HepG2 (cell line): Measurements from ENCODE around the gene ABHD15. TPM values are rescaled to one million over a fixed set of nuclear protein-coding genes. Genes with fewer than 3 reads are reported as not detected.

Experiments used
- ATF1 ChIP-seq: IDR thresholded peaks from 2 replicates; pipeline ENCODE4 v1.6.1; 2016; ENCODE audit warnings: mild to moderate bottlenecking, control low read depth
- ATF2 ChIP-seq: sonication (generic); formaldehyde crosslinking; IDR thresholded peaks from 2 replicates; pipeline ENCODE4 v1.4.0; 2020; ENCODE audit warnings: missing genetic modification reagents
- ETS1 ChIP-seq: sonication (generic); formaldehyde crosslinking; IDR thresholded peaks from 2 replicates; pipeline ENCODE4 v1.4.0; 2020; ENCODE audit warnings: missing genetic modification reagents
- MXD1 ChIP-seq: sonication (generic); formaldehyde crosslinking; IDR thresholded peaks from 2 replicates; pipeline ENCODE4 v1.4.0; 2020; ENCODE audit warnings: mild to moderate bottlenecking, missing genetic modification reagents
- NPAS2 ChIP-seq: sonication (generic); formaldehyde crosslinking; IDR thresholded peaks from 2 replicates; pipeline ENCODE4 v1.8.0; 2022; ENCODE audit warnings: mild to moderate bottlenecking, missing genetic modification reagents, borderline replicate concordance
- NR2F1 ChIP-seq, 2 experiments: fragments of 450-650 bp in 1 of 2; formaldehyde crosslinking in 1 of 2; IDR thresholded peaks; 2 replicates each; pipeline versions ENCODE4 v1.5.0 to v1.6.1; 2016 to 2020; ENCODE audit warnings: mild to moderate bottlenecking in 1 of 2, missing compliant biosample characterization in 1 of 2, missing genetic modification reagents in 1 of 2, moderate library complexity in 1 of 2
- PATZ1 ChIP-seq: sonication (generic); formaldehyde crosslinking; IDR thresholded peaks from 2 replicates; pipeline ENCODE4 v1.4.0; 2020; ENCODE audit warnings: missing genetic modification reagents
- PHF5A ChIP-seq: IDR thresholded peaks from one replicate; pipeline ENCODE4 v1.6.1; 2018; ENCODE audit warnings: low read depth, missing genetic modification reagents; ENCODE audit not compliant: unreplicated experiment
- POLR2G ChIP-seq: fragments of 200-400 bp; formaldehyde crosslinking; IDR thresholded peaks from 2 replicates; pipeline ENCODE4 v1.6.1; 2018; ENCODE audit warnings: mild to moderate bottlenecking, low read depth, low read length, moderate library complexity
- SP4 ChIP-seq: sonication (generic); formaldehyde crosslinking; IDR thresholded peaks from 2 replicates; pipeline ENCODE4 v1.8.1; 2023; ENCODE audit warnings: mild to moderate bottlenecking, missing genetic modification reagents
- ZBTB44 ChIP-seq: sonication (generic); formaldehyde crosslinking; IDR thresholded peaks from 2 replicates; pipeline ENCODE4 v1.4.0; 2020; ENCODE audit warnings: missing genetic modification reagents
- ZFP91 ChIP-seq: sonication (generic); formaldehyde crosslinking; IDR thresholded peaks from 2 replicates; pipeline ENCODE4 v1.9.0; 2022; ENCODE audit warnings: missing genetic modification reagents, mild to moderate bottlenecking, borderline replicate concordance
- ZNF337 ChIP-seq: sonication (generic); formaldehyde crosslinking; IDR thresholded peaks from 2 replicates; pipeline ENCODE4 v1.5.1; 2020; ENCODE audit warnings: missing genetic modification reagents, low read depth, mild to moderate bottlenecking, borderline replicate concordance
- ZNF468 ChIP-seq: sonication (generic); formaldehyde crosslinking; IDR thresholded peaks from 2 replicates; pipeline ENCODE4 v1.8.0; 2022; ENCODE audit warnings: mild to moderate bottlenecking, moderate library complexity, missing genetic modification reagents
- ZNF713 ChIP-seq: sonication (generic); formaldehyde crosslinking; IDR thresholded peaks from 2 replicates; pipeline ENCODE4 v1.4.0; 2020; ENCODE audit warnings: mild to moderate bottlenecking, missing genetic modification reagents
- ZNF780A ChIP-seq: sonication (generic); formaldehyde crosslinking; IDR thresholded peaks from 2 replicates; pipeline ENCODE4 v1.8.0; 2022; ENCODE audit warnings: mild to moderate bottlenecking, missing genetic modification reagents, moderate library complexity
- polyA plus RNA-seq, 8 experiments: library from polyadenylated mRNA; depleted of rRNA in 3 of 8; stranded (reverse) in 7 of 8; unstranded in 1 of 8; fragments of >200 nt; fragmentation: Illumina TruSeq in 4 of 8; extraction: Trizol in 4 of 8; gene quantifications; 2 replicates each; pipeline versions ENCODE4 v1.2.1 to v1.2.3, GENCODE V29; 2011 to 2016; ENCODE audit warnings: low read depth in 4 of 8, missing spikeins in 1 of 8, mixed read lengths in 1 of 8; ENCODE audit not compliant: insufficient read depth in 1 of 8
- total RNA-seq, 5 experiments: library from RNA; depleted of rRNA; stranded (reverse); fragments of >200 nt; fragmentation: Illumina TruSeq; extraction: Trizol; gene quantifications; 2 replicates each; pipeline ENCODE4 v1.2.3, GENCODE V29; 2016; ENCODE audit warnings: low read depth in 1 of 5

Gene ABHD15
- total and polyA plus RNA-seq, 2 of the 13 experiments (the other 11 are each of a cell fraction or from before 2014, with no cell fraction given), result 2.4 to 7.7 TPM

GRCh38 chr17:29589524-29590410, 22.9 kb upstream of the ABHD15 start, which contains the start of gene GIT1 (continued):
- TF ChIP-seq ZBTB44 (CRISPR knock-in tag), result peak; percentile 32; the same call in 1 of the 2 replicates
- peak; percentile 99 for TF ChIP-seq ZFP91 (CRISPR knock-in tag)
- peak; percentile 51; the same call in 1 of the 2 replicates for TF ChIP-seq MXD1 (CRISPR knock-in tag)
- peak; percentile 49; the same call in 1 of the 2 replicates for TF ChIP-seq ZNF337 (CRISPR knock-in tag)
- TF ChIP-seq ZNF713 (CRISPR knock-in tag), result no peak
- TF ChIP-seq ZNF468 (CRISPR knock-in tag), result peak; percentile 12; the same call in 1 of the 2 replicates
- no peak for TF ChIP-seq ZNF780A
- peak; percentile 62 for TF ChIP-seq PATZ1 (CRISPR knock-in tag)
- 0 out of 4 replicates have a peak, but pooled peaks of 1 of the 2 experiments have one; percentile 10 for TF ChIP-seq NR2F1 (CRISPR knock-in tag; IDR thresholded peaks at IDR 0.05)
- TF ChIP-seq PHF5A (CRISPR knock-in tag), result peak; percentile 25
- no peak for TF ChIP-seq NPAS2 (CRISPR knock-in tag)
- TF ChIP-seq ATF2 (CRISPR knock-in tag), result no peak
- peak; percentile 81 for TF ChIP-seq SP4
- 0 out of 2 replicates have a peak, but pooled peaks have one; percentile 6 for TF ChIP-seq ETS1 (CRISPR knock-in tag)
- TF ChIP-seq ATF1 (CRISPR knock-in tag), result no peak
- 0 out of 2 replicates have a peak, but pooled peaks have one; percentile 36 for TF ChIP-seq POLR2G
